NB4 (cell line): ENCODE results near the gene MPZL1.

Source experiments
- TF ChIP-seq, protein P1 (sequence below): IDR thresholded peaks from one replicate; pipeline ENCODE4 v1.5.1; 2012; ENCODE audit warnings: low read depth, low read length
- TF ChIP-seq, protein P2 (sequence below): IDR thresholded peaks from 2 replicates; pipeline ENCODE4 v1.6.1; 2011; ENCODE audit warnings: low read depth, low read length

DNA sequence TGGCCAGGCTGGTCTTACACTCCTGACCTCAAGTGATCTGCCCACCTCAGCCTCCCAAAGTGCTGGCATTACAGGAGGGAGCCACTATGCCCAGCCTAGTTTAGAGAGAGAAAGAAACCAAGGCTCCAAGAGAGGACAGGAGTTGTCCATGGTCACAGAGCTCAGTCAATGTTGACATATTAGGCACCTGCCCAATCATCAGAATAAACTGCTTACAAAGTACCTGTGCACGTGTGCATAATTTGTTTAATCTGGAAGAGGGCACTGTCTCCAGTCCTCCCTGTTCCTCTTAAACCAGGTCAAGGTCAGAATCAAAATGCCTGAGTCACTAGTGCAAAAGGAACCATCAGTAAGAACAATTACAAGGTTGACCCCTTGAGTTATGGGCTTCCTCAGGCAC, 20.3 kb upstream of the MPZL1 start:
- TF ChIP-seq, protein P1, sequence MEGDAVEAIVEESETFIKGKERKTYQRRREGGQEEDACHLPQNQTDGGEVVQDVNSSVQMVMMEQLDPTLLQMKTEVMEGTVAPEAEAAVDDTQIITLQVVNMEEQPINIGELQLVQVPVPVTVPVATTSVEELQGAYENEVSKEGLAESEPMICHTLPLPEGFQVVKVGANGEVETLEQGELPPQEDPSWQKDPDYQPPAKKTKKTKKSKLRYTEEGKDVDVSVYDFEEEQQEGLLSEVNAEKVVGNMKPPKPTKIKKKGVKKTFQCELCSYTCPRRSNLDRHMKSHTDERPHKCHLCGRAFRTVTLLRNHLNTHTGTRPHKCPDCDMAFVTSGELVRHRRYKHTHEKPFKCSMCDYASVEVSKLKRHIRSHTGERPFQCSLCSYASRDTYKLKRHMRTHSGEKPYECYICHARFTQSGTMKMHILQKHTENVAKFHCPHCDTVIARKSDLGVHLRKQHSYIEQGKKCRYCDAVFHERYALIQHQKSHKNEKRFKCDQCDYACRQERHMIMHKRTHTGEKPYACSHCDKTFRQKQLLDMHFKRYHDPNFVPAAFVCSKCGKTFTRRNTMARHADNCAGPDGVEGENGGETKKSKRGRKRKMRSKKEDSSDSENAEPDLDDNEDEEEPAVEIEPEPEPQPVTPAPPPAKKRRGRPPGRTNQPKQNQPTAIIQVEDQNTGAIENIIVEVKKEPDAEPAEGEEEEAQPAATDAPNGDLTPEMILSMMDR: no peak
- TF ChIP-seq, protein P2, sequence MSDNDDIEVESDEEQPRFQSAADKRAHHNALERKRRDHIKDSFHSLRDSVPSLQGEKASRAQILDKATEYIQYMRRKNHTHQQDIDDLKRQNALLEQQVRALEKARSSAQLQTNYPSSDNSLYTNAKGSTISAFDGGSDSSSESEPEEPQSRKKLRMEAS: no peak
